Limb (tissue), 2 donors: ENCODE measurements around the gene INTS6.
"Not testable (repeated sequence)": the region's sequence is repeated elsewhere in the genome, so short reads cannot be mapped to it uniquely, and the experiment has no call there.

Experiments used
- DNase-seq, 2 donors: peaks; one replicate each; pipeline ENCODE4 v3.0.0-alpha.2; 2016; ENCODE audit errors: extremely low spot score in 2 of 2

The INTS6 gene

GRCh38 chr13:51416107-51416506, 36.7 kb downstream of the INTS6 start:
- DNase-seq = no peak

- not testable (repeated sequence) for DNase-seq
Observed at GRCh38 chr13:51415339-51415738, 37.5 kb downstream of the INTS6 start.

- no peak for DNase-seq
Observed at GRCh38 chr13:51412431-51412830, 40.4 kb downstream of the INTS6 start.

GRCh38 chr13:51405176-51405575, 47.7 kb downstream of the INTS6 start:
- DNase-seq = no peak

GRCh38 chr13:51397262-51397941, 55.4 kb downstream of the INTS6 start:
- DNase-seq = no peak

GRCh38 chr13:51396352-51396751, 56.5 kb downstream of the INTS6 start:
- DNase-seq = no peak

GRCh38 chr13:51394724-51395123, 58.1 kb downstream of the INTS6 start:
- DNase-seq = no peak

GRCh38 chr13:51385114-51385513, 67.7 kb downstream of the INTS6 start:
- no peak for DNase-seq

GRCh38 chr13:51380269-51380668, 72.6 kb downstream of the INTS6 start:
- DNase-seq = no peak

GRCh38 chr13:51373451-51373850, 79.4 kb downstream of the INTS6 start:
- DNase-seq = no peak

- DNase-seq = no peak
Observed at GRCh38 chr13:51371768-51372399, 81.0 kb downstream of the INTS6 start.

- DNase-seq = no peak
Observed at GRCh38 chr13:51370811-51371210, 82.0 kb downstream of the INTS6 start.

- DNase-seq = no peak
Observed at GRCh38 chr13:51370116-51370515, 82.7 kb downstream of the INTS6 start.

GRCh38 chr13:51364404-51365008, 88.3 kb downstream of the INTS6 start:
- DNase-seq = no peak

- DNase-seq = no peak
Observed at GRCh38 chr13:51363625-51364024, 89.2 kb downstream of the INTS6 start.

- DNase-seq = no peak
Observed at GRCh38 chr13:51361106-51361505, 91.7 kb downstream of the INTS6 start.

GRCh38 chr13:51360489-51360888, 92.3 kb downstream of the INTS6 start:
- DNase-seq = no peak

GRCh38 chr13:51359352-51359751, 93.5 kb downstream of the INTS6 start:
- no peak for DNase-seq

GRCh38 chr13:51357928-51358595, 94.8 kb downstream of the INTS6 start:
- DNase-seq = no peak

GRCh38 chr13:51355217-51355616, 97.6 kb downstream of the INTS6 start:
- DNase-seq = no peak

GRCh38 chr13:51349016-51349415, 103.8 kb downstream of the INTS6 start:
- DNase-seq = no peak
